H1 (cell line): Measurements from ENCODE around the gene HS1BP3. TPM values are rescaled to one million over a fixed set of nuclear protein-coding genes. Genes with fewer than 3 reads are reported as not detected.

Experiments used
- CHD7 ChIP-seq: fragments of 300-600 bp; sonication (generic); IDR thresholded peaks from 2 replicates; pipeline ENCODE4 v1.7.1; 2012; ENCODE audit warnings: low read length, moderate library complexity, mild to moderate bottlenecking, inconsistent platforms; ENCODE audit not compliant: insufficient replicate concordance
- NANOG ChIP-seq: IDR thresholded peaks from 2 replicates; pipeline ENCODE4 v1.6.1; 2011; ENCODE audit warnings: low read length, low read depth, mild to moderate bottlenecking, inconsistent platforms; ENCODE audit not compliant: insufficient read depth, poor library complexity, severe bottlenecking
- polyA plus RNA-seq, 7 experiments: library from polyadenylated mRNA; depleted of rRNA in 3 of 7; stranded (reverse) in 5 of 7; unstranded in 2 of 7; fragments of >200 nt in 5 of 7; fragments of 200-250 nt in 2 of 7; gene quantifications; 1 replicate in 5 of 7; 2 replicates in 1 of 7; 4 replicates in 1 of 7; pipeline versions ENCODE4 v1.2.1 to v1.2.3, GENCODE V29; 2011 to 2013; ENCODE audit warnings: missing spikeins in 2 of 7, mixed read lengths in 2 of 7
- total RNA-seq: library from RNA; stranded (reverse); fragmentation: NEBNext Ultra II Directional; extraction: Animal tissue kit (Norgen Biotek cat#: 25700); gene quantifications from 2 replicates; pipeline ENCODE4 v1.2.1, GENCODE V29; 2021

Gene HS1BP3
- total and polyA plus RNA-seq, 2 of the 8 experiments (the other 6 are each of a cell fraction or from before 2014, with no cell fraction given): 11.1 to 11.3 TPM

GRCh38 chr2:20590704-20591515 is 60.0 kb downstream of the HS1BP3 start (continued):
- TF ChIP-seq CHD7: no peak
- no peak for TF ChIP-seq NANOG
